ENCODE measurements around the gene MME. TPM values are rescaled to one million over a fixed set of nuclear protein-coding genes. Genes with fewer than 3 reads are reported as not detected.

MME gene
- total RNA-seq, 1 experiment from 2014 or later: 0.52 TPM

- Mint-ChIP-seq H3K27me3 (ENCODE audit: insufficient read depth, unreplicated experiment) (peaks cover 4% of the 10 kb centered on the region), H3K4me3 (ENCODE audit: unreplicated experiment) (no peak overlapping the region), H3K27ac (ENCODE audit: unreplicated experiment) (no peak overlapping the region), H3K4me1 (ENCODE audit: low read depth, unreplicated experiment) (no peaks in the 10 kb centered on the region), H3K36me3 (ENCODE audit: insufficient read depth, unreplicated experiment) (no peaks in the 10 kb centered on the region), H3K9me3 (ENCODE audit: unreplicated experiment) (no peaks in the 10 kb centered on the region)
- H3K4me1 ChIP-seq: no peaks in the 10 kb centered on the region
- DNase-seq: no peak
- ChIA-PET POLR2A (no interaction called here), CTCF (no interaction called here)
- H3K4me3 ChIP-seq (ENCODE audit: low read depth, low read length): no peak overlapping the region
- TF ChIP-seq, protein P1, sequence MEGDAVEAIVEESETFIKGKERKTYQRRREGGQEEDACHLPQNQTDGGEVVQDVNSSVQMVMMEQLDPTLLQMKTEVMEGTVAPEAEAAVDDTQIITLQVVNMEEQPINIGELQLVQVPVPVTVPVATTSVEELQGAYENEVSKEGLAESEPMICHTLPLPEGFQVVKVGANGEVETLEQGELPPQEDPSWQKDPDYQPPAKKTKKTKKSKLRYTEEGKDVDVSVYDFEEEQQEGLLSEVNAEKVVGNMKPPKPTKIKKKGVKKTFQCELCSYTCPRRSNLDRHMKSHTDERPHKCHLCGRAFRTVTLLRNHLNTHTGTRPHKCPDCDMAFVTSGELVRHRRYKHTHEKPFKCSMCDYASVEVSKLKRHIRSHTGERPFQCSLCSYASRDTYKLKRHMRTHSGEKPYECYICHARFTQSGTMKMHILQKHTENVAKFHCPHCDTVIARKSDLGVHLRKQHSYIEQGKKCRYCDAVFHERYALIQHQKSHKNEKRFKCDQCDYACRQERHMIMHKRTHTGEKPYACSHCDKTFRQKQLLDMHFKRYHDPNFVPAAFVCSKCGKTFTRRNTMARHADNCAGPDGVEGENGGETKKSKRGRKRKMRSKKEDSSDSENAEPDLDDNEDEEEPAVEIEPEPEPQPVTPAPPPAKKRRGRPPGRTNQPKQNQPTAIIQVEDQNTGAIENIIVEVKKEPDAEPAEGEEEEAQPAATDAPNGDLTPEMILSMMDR (IDR thresholded peaks at IDR 0.05; ENCODE audit: insufficient read depth in 1 of 2, low read depth in 1 of 2, low read length in 1 of 2, severe bottlenecking in 1 of 2, unreplicated experiment in 1 of 2): no peak
- BruUV-seq (replicated peaks): no TSS peak
- no peaks in the 10 kb centered on the region for H3K36me3 ChIP-seq (ENCODE audit: control insufficient read depth, insufficient read depth, low read length)
- intact Hi-C loops (cut with micrococcal nuclease; ENCODE audit: unreplicated experiment): no loop called here
- no peaks in the 10 kb centered on the region for H3K9me3 ChIP-seq
- H3K27me3 ChIP-seq (replicated peaks; ENCODE audit: control insufficient read depth, insufficient read depth, low read length): no peaks in the 10 kb centered on the region
Observed at GRCh38 chr3:155106119-155106518, 26.0 kb downstream of the MME start.

DNA sequence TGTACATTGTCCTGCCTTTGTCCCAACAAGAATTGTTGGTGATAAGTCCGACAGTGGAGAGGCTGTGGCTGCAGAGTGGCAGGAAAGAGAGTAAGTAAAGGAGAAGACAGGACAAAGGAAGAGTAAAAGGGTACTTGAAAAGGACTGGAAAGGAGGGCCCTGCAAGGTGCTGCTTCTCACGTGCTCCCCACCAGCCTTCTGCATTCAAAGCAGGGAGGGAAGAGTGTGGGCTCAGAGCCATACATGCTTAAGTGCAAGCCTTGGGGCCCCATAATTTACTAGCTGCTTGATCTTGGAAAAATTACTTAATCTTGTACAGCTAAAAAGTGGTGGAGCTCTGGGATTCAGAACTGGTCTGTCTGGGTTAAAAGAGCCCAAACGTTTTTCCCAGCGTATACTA lies 29.9 kb downstream of the MME start:
- H3K4me1 ChIP-seq: no peaks in the 10 kb centered on the region
- ChIA-PET CTCF (no interaction called here), POLR2A (no interaction called here)
- Mint-ChIP-seq H3K36me3 (ENCODE audit: insufficient read depth, unreplicated experiment) (no peaks in the 10 kb centered on the region), H3K4me1 (ENCODE audit: low read depth, unreplicated experiment) (no peaks in the 10 kb centered on the region), H3K4me3 (ENCODE audit: unreplicated experiment) (no peak overlapping the region), H3K9me3 (ENCODE audit: unreplicated experiment) (no peaks in the 10 kb centered on the region), H3K27ac (ENCODE audit: unreplicated experiment) (no peak overlapping the region), H3K27me3 (ENCODE audit: insufficient read depth, unreplicated experiment) (no peaks in the 10 kb centered on the region)
- H3K4me3 ChIP-seq (ENCODE audit: low read depth, low read length): no peak overlapping the region
- intact Hi-C loops (cut with micrococcal nuclease; ENCODE audit: unreplicated experiment): no loop called here
- no peaks in the 10 kb centered on the region for H3K36me3 ChIP-seq (ENCODE audit: control insufficient read depth, insufficient read depth, low read length)
- DNase-seq: no peak
- no peaks in the 10 kb centered on the region for H3K27me3 ChIP-seq (replicated peaks; ENCODE audit: control insufficient read depth, insufficient read depth, low read length)
- H3K9me3 ChIP-seq: no peaks in the 10 kb centered on the region
- no TSS peak for BruUV-seq (replicated peaks)
- TF ChIP-seq, protein P1 (IDR thresholded peaks at IDR 0.05; ENCODE audit: insufficient read depth in 1 of 2, low read depth in 1 of 2, low read length in 1 of 2, severe bottlenecking in 1 of 2, unreplicated experiment in 1 of 2): no peak

- no peak for DNase-seq
- H3K4me3 Mint-ChIP-seq (ENCODE audit: unreplicated experiment): no peak overlapping the region
- ChIA-PET CTCF (no interaction called here), POLR2A (no interaction called here)
- Histone ChIP-seq H3K27me3 (replicated peaks; ENCODE audit: control insufficient read depth, insufficient read depth, low read length) (no peaks in the 10 kb centered on the region), H3K9me3 (no peaks in the 10 kb centered on the region), H3K36me3 (ENCODE audit: control insufficient read depth, insufficient read depth, low read length) (no peaks in the 10 kb centered on the region), H3K4me1 (no peaks in the 10 kb centered on the region), H3K4me3 (ENCODE audit: low read depth, low read length) (no peak overlapping the region)
- TF ChIP-seq, protein P1 (IDR thresholded peaks at IDR 0.05; ENCODE audit: insufficient read depth in 1 of 2, low read depth in 1 of 2, low read length in 1 of 2, severe bottlenecking in 1 of 2, unreplicated experiment in 1 of 2): no peak
- H3K27me3 Mint-ChIP-seq (ENCODE audit: insufficient read depth, unreplicated experiment): no peaks in the 10 kb centered on the region
- no peaks in the 10 kb centered on the region for H3K36me3 Mint-ChIP-seq (ENCODE audit: insufficient read depth, unreplicated experiment)
- no peak overlapping the region for H3K27ac Mint-ChIP-seq (ENCODE audit: unreplicated experiment)
- no TSS peak for BruUV-seq (replicated peaks)
- no peaks in the 10 kb centered on the region for H3K4me1 Mint-ChIP-seq (ENCODE audit: low read depth, unreplicated experiment)
- intact Hi-C loops (cut with micrococcal nuclease; ENCODE audit: unreplicated experiment): no loop called here
- H3K9me3 Mint-ChIP-seq (ENCODE audit: unreplicated experiment): no peaks in the 10 kb centered on the region
Observed at GRCh38 chr3:155110996-155111901, 31.1 kb downstream of the MME start.

Data from Caco-2 (cell line).